NOMO-1 treated with dmso at 0.1 percent for 144 hours (cell line): Measurements from ENCODE around the gene AKT2.

Source experiments
- DNase-seq: peaks from one replicate; lab custom pipeline; 2025; ENCODE audit not compliant: unreplicated experiment; lab: John Stamatoyannopoulos, UW

AKT2 gene

GRCh38 chr19:40238775-40239174 is 46.4 kb downstream of the AKT2 start:
- DNase-seq, result no peak

- no peak for DNase-seq
Observed at GRCh38 chr19:40237791-40238190, 47.4 kb downstream of the AKT2 start.

- DNase-seq, result no peak
Observed at GRCh38 chr19:40236366-40236765, 48.8 kb downstream of the AKT2 start.

- DNase-seq, result no peak
Observed at GRCh38 chr19:40236026-40236355, 49.2 kb downstream of the AKT2 start.

GRCh38 chr19:40235238-40236025 is 49.7 kb downstream of the AKT2 start:
- no peak for DNase-seq

DNA sequence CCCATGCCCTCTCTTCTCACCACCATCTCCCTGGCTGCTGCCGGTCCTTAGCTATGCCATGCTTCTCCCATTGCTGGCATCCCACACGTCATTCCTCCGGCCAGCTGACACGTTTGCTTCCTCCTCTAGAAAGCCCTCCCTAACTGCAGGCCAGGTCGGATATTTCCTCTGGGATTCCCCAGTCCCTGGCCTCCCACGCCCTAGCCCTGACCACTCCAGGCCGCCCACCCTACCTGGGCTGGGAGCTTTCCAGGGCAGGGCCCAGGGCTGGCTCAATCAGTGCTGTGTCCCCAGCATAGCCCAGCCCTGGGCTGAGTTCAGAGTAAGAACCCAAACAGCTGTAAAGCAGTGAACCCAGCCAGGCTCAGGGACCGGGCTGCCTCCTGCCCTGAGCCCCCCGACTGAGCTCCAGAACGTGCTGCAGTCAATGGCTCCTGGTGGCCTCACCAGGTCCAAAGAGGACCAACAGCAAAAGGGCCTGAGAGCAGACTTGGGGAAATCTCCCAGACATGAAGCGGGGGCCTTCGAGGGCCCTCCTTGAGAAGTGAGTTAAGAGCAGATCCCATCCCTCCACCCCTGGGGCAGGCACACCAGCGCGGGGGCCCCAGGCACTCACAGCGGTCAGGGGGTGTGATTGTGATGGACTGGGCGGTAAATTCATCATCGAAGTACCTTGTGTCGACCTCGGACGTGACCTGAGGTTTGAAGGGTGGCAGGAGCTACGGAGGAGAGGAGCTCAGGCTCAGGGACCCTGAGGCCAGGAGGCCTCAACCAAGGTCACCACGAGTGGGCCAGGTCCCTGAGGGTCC is 50.5 kb downstream of the AKT2 start:
- no peak for DNase-seq

- DNase-seq, result no peak
Observed at GRCh38 chr19:40233811-40234389, 51.2 kb downstream of the AKT2 start.

GRCh38 chr19:40232949-40233810 is 52.0 kb downstream of the AKT2 start:
- DNase-seq, result no peak

DNA sequence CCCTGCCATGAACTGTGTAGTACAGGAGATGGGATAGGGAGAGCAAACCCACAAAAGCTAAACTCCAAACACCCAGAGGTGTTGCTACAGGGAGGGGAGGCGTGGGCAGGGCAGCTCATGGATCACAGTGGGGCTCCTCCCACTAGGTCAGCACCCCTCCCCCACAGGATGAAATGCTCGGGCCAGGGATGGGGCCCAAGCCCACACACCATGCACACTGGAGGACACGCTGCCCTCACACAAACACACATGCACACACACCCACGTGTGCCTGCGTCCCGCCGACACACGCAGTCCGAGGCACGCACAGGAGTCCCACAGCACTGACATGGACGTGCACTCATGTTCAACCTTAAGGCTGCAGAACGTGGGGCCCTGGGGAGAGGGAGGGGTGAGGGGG is 52.7 kb downstream of the AKT2 start:
- no peak for DNase-seq

GRCh38 chr19:40231544-40232424 is 53.4 kb downstream of the AKT2 start:
- DNase-seq, result no peak

GRCh38 chr19:40231057-40231456 is 54.1 kb downstream of the AKT2 start:
- no peak for DNase-seq

DNA sequence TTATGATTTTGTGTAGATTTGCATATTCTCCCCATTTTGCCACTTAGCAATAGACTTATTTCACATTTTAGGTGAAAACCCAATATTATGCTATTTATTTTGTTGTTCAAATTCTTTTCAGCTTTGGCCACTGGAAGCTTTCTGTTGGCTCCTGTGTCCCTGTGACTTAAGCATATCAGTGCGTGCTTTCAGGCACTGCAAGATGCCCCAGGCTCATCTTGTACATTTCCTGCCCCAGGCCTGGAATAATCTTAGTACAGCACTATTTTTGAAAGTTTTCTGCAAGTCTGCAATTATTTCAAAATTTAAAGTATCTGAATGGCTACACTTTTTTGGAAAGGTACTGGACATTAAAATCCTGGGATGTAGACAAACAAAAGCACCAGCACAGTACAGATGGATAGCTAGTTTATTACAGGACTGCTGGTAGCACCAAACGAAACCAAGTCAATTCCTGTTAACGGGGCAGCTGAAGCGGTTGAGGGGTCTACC is 55.2 kb downstream of the AKT2 start:
- no peak for DNase-seq

GRCh38 chr19:40229484-40229883 is 55.7 kb downstream of the AKT2 start:
- no peak for DNase-seq

- DNase-seq, result no peak
Observed at GRCh38 chr19:40228863-40229262, 56.3 kb downstream of the AKT2 start.

- no peak for DNase-seq
Observed at GRCh38 chr19:40228346-40228745, 56.8 kb downstream of the AKT2 start.

DNA sequence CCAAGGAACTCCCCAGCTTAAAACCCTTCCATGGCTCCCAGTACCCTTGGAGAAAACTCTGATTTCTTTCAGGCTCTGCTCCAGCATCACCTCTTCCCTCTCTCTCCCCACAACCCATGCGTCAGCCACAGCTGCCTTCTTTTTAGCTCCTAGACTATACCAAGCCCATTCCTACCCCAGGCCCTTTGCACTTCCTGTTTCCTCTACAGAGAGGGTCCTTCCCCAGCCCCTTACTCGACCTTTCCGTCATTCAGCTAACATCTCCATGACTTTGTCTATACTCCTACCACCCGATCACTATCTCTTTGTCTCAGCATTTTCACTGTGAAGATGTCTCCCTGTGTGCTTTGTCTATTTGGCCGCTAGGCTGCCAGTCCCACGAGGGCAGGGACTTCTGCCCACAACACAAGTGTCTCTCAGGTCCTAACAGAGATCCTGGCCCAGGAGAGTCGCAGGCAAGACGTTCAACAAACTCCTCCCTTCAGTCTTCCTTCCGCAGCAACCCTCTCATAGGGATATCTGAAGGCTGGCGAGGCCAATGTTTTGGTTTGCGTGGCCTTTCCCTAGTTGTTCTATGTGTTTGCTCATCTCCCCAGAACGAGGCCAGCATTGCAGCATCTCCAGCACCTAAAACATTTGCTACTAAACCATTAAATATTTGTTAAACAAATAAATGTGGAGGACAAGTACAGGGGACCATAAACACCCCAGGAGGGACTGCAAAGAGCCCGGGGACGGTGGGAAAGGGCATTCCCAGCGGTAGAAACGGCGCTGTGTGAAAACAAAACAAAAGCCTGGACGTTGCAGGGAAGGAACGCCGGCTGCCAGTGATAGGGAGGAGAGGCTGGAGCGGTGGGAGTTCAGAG is 59.5 kb downstream of the AKT2 start:
- no peak for DNase-seq

- no peak for DNase-seq
Observed at GRCh38 chr19:40224342-40225150, 60.6 kb downstream of the AKT2 start.

DNA sequence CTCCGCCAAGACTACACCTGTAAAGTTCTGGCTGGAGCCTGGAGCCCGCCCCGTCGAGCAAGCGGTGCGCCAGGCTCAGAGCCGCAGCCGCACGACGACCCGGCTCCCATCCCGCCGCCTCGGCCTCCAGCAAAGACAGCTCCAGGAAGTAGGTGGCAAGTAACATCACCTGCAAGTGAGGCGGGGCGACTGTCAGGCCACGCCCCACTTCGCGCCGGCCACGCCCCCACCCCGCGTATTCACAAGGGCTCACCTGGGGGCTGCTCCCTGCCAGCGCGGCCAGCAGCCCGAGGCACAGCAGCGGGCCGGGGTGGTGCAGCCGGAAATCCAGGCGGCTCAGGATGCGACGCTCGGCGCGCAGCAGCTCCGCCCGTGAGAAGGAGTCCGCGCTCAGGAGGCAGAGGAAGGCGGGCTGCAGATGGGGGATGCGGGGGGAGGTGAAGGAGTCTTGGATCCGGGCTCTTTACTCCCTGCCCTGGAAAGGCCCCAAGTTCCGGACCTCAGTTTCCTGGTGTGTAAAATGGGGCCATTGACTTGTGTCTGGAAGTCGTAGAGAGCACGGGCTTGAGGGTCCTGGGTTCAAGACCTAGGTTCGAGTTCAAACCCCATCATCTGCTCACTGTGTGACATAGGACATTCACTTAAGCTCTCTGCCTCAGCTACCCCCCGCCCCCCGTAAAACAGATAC is 61.9 kb downstream of the AKT2 start:
- DNase-seq, result no peak
